ENCODE results near the gene GPX5. TPM values are rescaled to one million over a fixed set of nuclear protein-coding genes. Genes with fewer than 3 reads are reported as not detected.

The GPX5 gene
- total RNA-seq, 1 donor from 2014 or later = 4.3 TPM

DNA sequence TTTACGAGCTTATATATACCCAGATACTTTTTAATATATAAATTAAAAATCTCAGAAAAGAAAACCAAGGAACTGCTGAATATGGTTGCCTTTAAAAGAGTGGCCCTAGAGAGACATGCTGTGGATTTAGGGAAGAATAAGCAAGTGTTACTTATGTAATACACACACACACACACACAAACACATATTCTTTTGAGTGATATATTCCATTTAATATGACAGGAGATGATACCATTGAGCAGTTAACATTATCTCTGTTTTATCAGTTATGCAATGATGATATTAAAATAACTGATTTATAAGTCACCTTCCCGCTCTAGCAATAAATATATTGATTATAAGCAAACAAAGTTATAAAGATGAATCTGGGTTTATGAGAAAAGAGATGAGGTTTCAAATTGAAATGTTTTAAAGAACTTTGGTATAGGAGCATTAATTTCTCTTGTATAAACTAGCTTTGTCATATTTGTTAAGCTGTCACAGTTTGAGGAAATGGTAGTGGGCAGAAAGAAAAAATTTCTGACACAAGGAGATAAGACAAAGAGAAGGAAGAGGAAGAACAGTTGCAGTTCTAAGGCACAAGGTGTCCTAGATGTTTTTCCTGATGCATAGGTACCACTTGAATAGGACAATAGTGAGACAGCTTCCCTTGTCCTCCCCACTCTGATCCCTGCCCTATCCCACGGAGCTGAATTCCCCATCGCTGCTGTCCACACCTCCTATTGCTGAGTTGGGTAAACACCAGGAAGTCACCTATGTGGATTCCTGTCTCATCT, 26.4 kb downstream of the GPX5 start:
- Mint-ChIP-seq H3K4me1 (ENCODE audit: low read depth, unreplicated experiment) (peaks cover 3% of the 10 kb centered on the region), H3K4me3 (ENCODE audit: unreplicated experiment) (no peak overlapping the region), H3K9me3 (ENCODE audit: unreplicated experiment) (peaks cover 3% of the 10 kb centered on the region), H3K36me3 (ENCODE audit: low read depth, unreplicated experiment) (no peaks in the 10 kb centered on the region), H3K27ac (ENCODE audit: unreplicated experiment) (no peak overlapping the region), H3K27me3 (ENCODE audit: low read depth, unreplicated experiment) (peaks cover 45% of the 10 kb centered on the region)
- Histone ChIP-seq H2AFZ (ENCODE audit: low read depth, low read length) (no peak overlapping the region), H3K4me1 (ENCODE audit: insufficient read depth, low read length) (no peaks in the 10 kb centered on the region), H3K36me3 (ENCODE audit: insufficient read depth, low read length) (no peaks in the 10 kb centered on the region), H3K27ac (ENCODE audit: low read depth, low read length) (no peak overlapping the region), H3K9ac (ENCODE audit: low read length) (no peak overlapping the region), H3K4me2 (ENCODE audit: low read length) (no peak overlapping the region), H3K9me3 (ENCODE audit: insufficient read depth, low read depth, low read length) (no peaks in the 10 kb centered on the region), H3K4me3 (ENCODE audit: insufficient read depth, low read depth, low read length) (no peak overlapping the region), H4K20me1 (ENCODE audit: insufficient read depth, low read length) (no peaks in the 10 kb centered on the region), H3K27me3 (ENCODE audit: insufficient read depth, low read length) (peaks cover 16% of the 10 kb centered on the region), H3K79me2 (ENCODE audit: insufficient read depth, low read length) (no peaks in the 10 kb centered on the region)
- no peak for FAIRE-seq
- TF ChIP-seq EZH2 (IDR thresholded peaks at IDR 0.05; ENCODE audit: insufficient read depth, low read length) = no peak
- TF ChIP-seq CTCF (IDR thresholded peaks at IDR 0.05; ENCODE audit: insufficient read depth, low read depth, low read length) = no peak
- no peak for DNase-seq (ENCODE audit: low read depth)

GRCh38 chr6:28553384-28553985, 27.8 kb downstream of the GPX5 start:
- H3K4me1 Mint-ChIP-seq (ENCODE audit: low read depth, unreplicated experiment) = peaks cover 3% of the 10 kb centered on the region
- TF ChIP-seq CTCF (IDR thresholded peaks at IDR 0.05; ENCODE audit: insufficient read depth, low read depth, low read length) (no peak), EZH2 (IDR thresholded peaks at IDR 0.05; ENCODE audit: insufficient read depth, low read length) (no peak)

More at GRCh38 chr6:28553384-28553985, 27.8 kb downstream of the GPX5 start:
- H3K27ac Mint-ChIP-seq (ENCODE audit: unreplicated experiment) = no peak overlapping the region
- Histone ChIP-seq H3K4me1 (ENCODE audit: insufficient read depth, low read length) (no peaks in the 10 kb centered on the region), H3K36me3 (ENCODE audit: insufficient read depth, low read length) (no peaks in the 10 kb centered on the region), H3K4me3 (ENCODE audit: insufficient read depth, low read depth, low read length) (no peak overlapping the region), H3K79me2 (ENCODE audit: insufficient read depth, low read length) (no peaks in the 10 kb centered on the region), H3K9me3 (ENCODE audit: insufficient read depth, low read depth, low read length) (no peaks in the 10 kb centered on the region), H3K4me2 (ENCODE audit: low read length) (peak overlapping the region; percentile 74), H2AFZ (ENCODE audit: low read depth, low read length) (peak overlapping the region; percentile 60), H3K27ac (ENCODE audit: low read depth, low read length) (no peak overlapping the region), H3K9ac (ENCODE audit: low read length) (no peak overlapping the region), H4K20me1 (ENCODE audit: insufficient read depth, low read length) (no peaks in the 10 kb centered on the region), H3K27me3 (ENCODE audit: insufficient read depth, low read length) (peaks cover 16% of the 10 kb centered on the region)
- DNase-seq (ENCODE audit: low read depth) (no peak), FAIRE-seq (no peak)
- peaks cover 3% of the 10 kb centered on the region for H3K9me3 Mint-ChIP-seq (ENCODE audit: unreplicated experiment)
- peak overlapping the region; percentile 70 for H3K4me3 Mint-ChIP-seq (ENCODE audit: unreplicated experiment)
- peaks cover 47% of the 10 kb centered on the region for H3K27me3 Mint-ChIP-seq (ENCODE audit: low read depth, unreplicated experiment)
- H3K36me3 Mint-ChIP-seq (ENCODE audit: low read depth, unreplicated experiment) = no peaks in the 10 kb centered on the region
